ENCODE results near the gene MAPKBP1.
A peak's percentile ranks its signal among the peaks of the same experiment; 100 is the strongest.

MAPKBP1 gene

GRCh38 chr15:41856716-41857115 is 82.4 kb downstream of the MAPKBP1 start:
- H3K4me3 ChIP-seq (ENCODE audit: low read depth, low read length) = no peak overlapping the region
- TF ChIP-seq MAX (IDR thresholded peaks at IDR 0.05; ENCODE audit: low read depth, low read length) (no peak), MYC (IDR thresholded peaks at IDR 0.05; ENCODE audit: low read depth, low read length) (no peak), POLR2A (IDR thresholded peaks at IDR 0.05; ENCODE audit: extremely low read depth, insufficient read length) (no peak), CTCF (IDR thresholded peaks at IDR 0.05; ENCODE audit: low read depth, low read length) (no peak)
- DNase-seq (ENCODE audit: low read depth) = no peak

DNA sequence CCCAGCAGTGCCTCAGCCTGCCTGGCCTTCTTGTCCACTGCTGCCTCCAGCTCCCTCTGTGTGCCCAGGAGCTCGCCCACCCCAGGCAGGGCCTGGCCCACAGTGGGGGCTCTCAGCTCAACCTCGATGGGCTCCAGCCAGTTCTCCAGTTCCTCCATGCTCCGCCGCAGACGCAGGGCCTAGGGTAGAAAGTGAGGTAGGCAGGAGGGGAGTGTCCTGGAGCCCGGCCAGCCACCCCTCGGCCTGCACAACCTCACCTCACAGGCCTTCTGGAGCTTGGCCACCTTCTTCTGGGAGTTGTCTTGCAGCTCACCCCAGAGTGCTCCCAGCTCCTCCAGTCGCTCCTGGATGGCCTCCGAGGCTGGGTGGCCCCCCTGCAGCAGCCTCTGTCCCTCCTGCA is 83.0 kb downstream of the MAPKBP1 start:
- no peak for DNase-seq (ENCODE audit: low read depth)
- no peak overlapping the region for H3K4me3 ChIP-seq (ENCODE audit: low read depth, low read length)
- TF ChIP-seq MYC (IDR thresholded peaks at IDR 0.05; ENCODE audit: low read depth, low read length) (no peak), POLR2A (IDR thresholded peaks at IDR 0.05; ENCODE audit: extremely low read depth, insufficient read length) (no peak), CTCF (IDR thresholded peaks at IDR 0.05; ENCODE audit: low read depth, low read length) (no peak), MAX (IDR thresholded peaks at IDR 0.05; ENCODE audit: low read depth, low read length) (no peak)

- no peak overlapping the region for H3K4me3 ChIP-seq (ENCODE audit: low read depth, low read length)
- no peak for TF ChIP-seq POLR2A (IDR thresholded peaks at IDR 0.05; ENCODE audit: extremely low read depth, insufficient read length)
- TF ChIP-seq CTCF (IDR thresholded peaks at IDR 0.05; ENCODE audit: low read depth, low read length) = no peak
- no peak for TF ChIP-seq MAX (IDR thresholded peaks at IDR 0.05; ENCODE audit: low read depth, low read length)
- TF ChIP-seq MYC (IDR thresholded peaks at IDR 0.05; ENCODE audit: low read depth, low read length) = no peak
- no peak for DNase-seq (ENCODE audit: low read depth)
Observed at GRCh38 chr15:41858756-41859155, 84.5 kb downstream of the MAPKBP1 start.

DNA sequence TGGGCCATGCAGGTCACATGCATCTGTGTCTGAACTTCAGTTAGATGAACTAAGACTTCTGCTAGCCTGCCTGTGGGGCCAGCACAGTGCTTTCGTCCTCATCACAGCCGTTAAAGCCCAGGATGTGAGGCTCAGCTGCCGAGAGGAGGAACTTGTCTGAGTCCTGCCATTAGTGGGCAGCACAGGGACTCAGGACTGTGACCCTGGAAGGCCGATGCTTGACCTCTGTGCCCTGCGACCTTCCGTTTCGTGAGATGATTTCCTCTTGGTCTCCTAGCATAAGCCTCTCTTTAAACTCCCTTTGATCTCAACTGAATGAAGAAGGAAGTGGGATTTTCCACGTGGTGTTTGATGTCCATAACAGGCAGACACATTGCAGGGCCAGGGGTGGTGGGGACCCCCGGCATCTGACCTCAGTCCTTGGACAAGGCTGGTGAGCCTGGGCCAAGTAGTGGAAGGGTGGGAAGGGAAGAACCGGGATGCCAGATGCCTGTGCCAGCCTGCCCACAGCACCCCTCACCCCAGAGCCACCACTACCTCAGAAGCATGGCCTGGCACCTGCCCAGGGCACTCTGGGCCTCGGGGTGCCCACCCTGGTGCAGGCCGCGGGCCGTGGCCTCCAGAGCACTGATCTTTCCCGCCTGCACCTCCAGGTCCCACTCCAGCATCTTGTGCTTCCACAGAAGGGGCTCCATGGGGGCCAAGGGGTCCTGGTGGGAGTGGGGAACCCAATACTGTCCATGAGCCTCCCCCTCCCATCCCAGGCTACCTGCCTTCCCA is 86.0 kb downstream of the MAPKBP1 start:
- DNase-seq (ENCODE audit: low read depth) = peak; percentile 15
- H3K4me3 ChIP-seq (ENCODE audit: low read depth, low read length) = no peak overlapping the region
- TF ChIP-seq POLR2A (IDR thresholded peaks at IDR 0.05; ENCODE audit: extremely low read depth, insufficient read length) (no peak), MYC (IDR thresholded peaks at IDR 0.05; ENCODE audit: low read depth, low read length) (no peak), CTCF (IDR thresholded peaks at IDR 0.05; ENCODE audit: low read depth, low read length) (no peak), MAX (IDR thresholded peaks at IDR 0.05; ENCODE audit: low read depth, low read length) (no peak)

GRCh38 chr15:41861736-41862356 is 87.6 kb downstream of the MAPKBP1 start:
- DNase-seq (ENCODE audit: low read depth) = no peak
- H3K4me3 ChIP-seq (ENCODE audit: low read depth, low read length) = no peak overlapping the region
- no peak for TF ChIP-seq MAX (IDR thresholded peaks at IDR 0.05; ENCODE audit: low read depth, low read length)
- TF ChIP-seq POLR2A (IDR thresholded peaks at IDR 0.05; ENCODE audit: extremely low read depth, insufficient read length) = no peak
- TF ChIP-seq CTCF (IDR thresholded peaks at IDR 0.05; ENCODE audit: low read depth, low read length) = no peak
- no peak for TF ChIP-seq MYC (IDR thresholded peaks at IDR 0.05; ENCODE audit: low read depth, low read length)
